ENCODE data around the gene PCDHA13.
"Not testable (repeated sequence)": the region's sequence is repeated elsewhere in the genome, so short reads cannot be mapped to it uniquely, and the experiment has no call there.

The PCDHA13 gene

DNA sequence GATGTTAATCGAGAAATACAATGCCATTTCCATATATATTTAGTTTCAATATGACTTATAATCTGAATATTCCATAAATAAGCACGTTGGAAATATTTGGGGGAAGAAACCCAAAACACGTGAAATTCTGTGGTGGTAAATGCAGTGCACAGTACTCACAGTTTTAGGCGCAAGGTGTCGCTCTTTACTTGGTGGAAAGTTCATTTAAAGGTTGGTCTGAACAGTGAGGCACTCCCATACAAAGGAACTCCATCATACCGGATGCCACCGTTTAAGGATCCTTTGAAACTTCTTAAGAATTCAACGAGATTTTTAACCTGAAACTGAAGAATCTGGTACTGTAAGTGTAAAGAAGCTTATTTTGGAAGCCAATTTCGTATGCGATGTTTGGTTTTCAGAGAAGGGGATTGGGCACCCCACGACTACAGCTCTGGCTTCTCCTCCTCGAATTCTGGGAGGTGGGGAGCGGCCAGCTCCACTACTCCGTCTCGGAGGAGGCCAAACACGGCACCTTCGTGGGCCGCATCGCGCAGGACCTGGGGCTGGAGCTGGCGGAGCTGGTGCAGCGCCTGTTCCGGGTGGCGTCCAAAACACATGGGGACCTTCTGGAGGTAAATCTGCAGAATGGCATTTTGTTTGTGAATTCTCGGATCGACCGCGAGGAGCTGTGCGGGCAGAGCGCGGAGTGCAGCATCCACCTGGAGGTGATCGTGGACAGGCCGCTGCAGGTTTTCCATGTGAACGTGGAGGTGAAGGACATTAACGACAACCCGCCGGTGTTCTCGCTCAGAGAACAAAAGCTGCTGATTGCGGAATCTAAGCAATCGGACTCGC lies 13.0 kb upstream of the PCDHA13 start, which contains the start of gene PCDHA11:
Gene PCDHA11 (plus strand): TSS at position 237 of the 834 bp plus-strand sequence. CDS start 147 bp downstream, at position 384.
- DNase-seq (ENCODE audit: low read depth), result no peak

- DNase-seq (ENCODE audit: low read depth), result no peak
Observed at GRCh38 chr5:140869555-140869886, 12.4 kb upstream of the PCDHA13 start.

DNA sequence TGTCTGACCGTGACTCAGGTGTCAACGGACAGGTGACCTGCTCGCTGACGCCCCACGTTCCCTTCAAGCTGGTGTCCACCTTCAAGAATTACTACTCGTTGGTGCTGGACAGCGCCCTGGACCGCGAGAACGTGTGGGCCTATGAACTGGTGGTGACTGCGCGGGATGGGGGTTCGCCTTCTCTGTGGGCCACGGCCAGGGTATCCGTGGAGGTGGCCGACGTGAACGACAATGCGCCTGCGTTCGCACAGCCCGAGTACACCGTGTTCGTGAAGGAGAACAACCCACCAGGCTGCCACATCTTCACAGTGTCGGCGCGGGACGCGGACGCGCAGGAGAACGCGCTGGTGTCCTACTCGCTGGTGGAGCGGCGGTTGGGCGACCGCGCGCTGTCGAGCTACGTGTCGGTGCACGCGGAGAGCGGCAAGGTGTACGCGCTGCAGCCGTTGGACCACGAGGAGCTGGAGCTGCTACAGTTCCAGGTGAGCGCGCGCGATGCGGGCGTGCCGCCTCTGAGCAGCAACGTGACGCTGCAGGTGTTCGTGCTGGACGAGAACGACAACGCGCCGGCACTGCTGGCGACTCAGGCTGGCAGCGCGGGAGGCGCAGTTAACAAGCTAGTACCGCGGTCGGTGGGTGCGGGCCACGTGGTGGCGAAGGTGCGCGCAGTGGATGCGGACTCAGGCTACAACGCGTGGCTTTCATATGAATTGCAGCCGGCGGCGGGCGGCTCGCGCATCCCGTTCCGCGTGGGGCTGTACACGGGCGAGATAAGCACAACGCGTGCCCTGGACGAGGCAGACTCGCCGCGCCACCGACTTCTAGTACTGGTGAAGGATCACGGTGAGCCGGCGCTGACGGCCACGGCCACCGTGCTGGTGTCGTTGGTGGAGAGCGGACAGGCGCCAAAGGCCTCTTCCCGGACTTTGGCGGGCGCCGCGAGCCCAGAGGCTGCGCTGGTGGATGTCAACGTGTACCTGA lies 11.4 kb upstream of the PCDHA13 start:
- no peak for DNase-seq (ENCODE audit: low read depth)

GRCh38 chr5:140875085-140876065 lies 6.5 kb upstream of the PCDHA13 start, which contains the start of gene PCDHA12:
Gene PCDHA12, plus strand, starts transcription at chr5:140875308. Its CDS starts 165 bp downstream, at chr5:140875473.
- DNase-seq (ENCODE audit: low read depth), result no peak

GRCh38 chr5:140876541-140877261 lies 5.2 kb upstream of the PCDHA13 start:
- not testable (repeated sequence) for DNase-seq (ENCODE audit: low read depth)

DNA sequence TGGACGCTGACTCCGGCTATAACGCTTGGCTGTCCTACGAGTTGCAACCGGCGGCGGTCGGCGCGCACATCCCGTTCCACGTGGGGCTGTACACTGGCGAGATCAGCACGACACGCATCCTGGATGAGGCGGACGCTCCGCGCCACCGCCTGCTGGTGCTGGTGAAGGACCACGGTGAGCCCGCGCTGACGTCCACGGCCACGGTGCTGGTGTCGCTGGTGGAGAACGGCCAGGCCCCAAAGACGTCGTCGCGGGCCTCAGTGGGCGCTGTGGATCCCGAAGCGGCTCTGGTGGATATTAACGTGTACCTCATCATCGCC lies 4.7 kb upstream of the PCDHA13 start:
- no peak for DNase-seq (ENCODE audit: low read depth)

DNA sequence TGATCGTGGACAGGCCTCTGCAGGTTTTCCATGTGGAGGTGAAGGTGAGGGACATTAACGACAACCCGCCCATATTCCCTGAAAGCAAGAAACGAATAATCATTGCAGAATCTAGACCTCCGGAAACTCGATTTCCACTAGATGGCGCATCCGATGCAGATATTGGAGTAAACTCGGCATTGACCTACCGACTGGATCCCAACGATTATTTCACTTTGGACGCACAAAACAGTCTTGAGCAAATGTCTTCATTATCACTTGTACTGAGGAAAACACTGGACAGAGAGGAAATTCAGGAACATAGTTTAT lies 621 bp downstream of the PCDHA13 start:
- no peak for DNase-seq (ENCODE audit: low read depth)

DNA sequence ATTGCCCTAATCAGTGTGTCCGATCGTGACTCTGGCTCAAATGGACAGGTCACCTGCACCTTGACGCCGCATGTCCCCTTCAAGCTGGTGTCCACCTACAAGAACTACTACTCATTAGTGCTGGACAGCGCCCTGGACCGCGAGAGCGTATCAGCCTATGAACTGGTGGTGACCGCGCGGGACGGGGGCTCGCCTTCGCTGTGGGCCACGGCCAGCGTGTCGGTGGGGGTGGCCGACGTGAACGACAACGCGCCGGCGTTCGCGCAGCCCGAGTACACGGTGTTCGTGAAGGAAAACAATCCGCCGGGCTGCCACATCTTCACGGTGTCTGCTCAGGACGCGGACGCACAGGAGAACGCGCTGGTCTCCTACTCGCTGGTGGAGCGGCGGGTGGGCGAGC lies 1.4 kb downstream of the PCDHA13 start:
- no peak for DNase-seq (ENCODE audit: low read depth)

DNA sequence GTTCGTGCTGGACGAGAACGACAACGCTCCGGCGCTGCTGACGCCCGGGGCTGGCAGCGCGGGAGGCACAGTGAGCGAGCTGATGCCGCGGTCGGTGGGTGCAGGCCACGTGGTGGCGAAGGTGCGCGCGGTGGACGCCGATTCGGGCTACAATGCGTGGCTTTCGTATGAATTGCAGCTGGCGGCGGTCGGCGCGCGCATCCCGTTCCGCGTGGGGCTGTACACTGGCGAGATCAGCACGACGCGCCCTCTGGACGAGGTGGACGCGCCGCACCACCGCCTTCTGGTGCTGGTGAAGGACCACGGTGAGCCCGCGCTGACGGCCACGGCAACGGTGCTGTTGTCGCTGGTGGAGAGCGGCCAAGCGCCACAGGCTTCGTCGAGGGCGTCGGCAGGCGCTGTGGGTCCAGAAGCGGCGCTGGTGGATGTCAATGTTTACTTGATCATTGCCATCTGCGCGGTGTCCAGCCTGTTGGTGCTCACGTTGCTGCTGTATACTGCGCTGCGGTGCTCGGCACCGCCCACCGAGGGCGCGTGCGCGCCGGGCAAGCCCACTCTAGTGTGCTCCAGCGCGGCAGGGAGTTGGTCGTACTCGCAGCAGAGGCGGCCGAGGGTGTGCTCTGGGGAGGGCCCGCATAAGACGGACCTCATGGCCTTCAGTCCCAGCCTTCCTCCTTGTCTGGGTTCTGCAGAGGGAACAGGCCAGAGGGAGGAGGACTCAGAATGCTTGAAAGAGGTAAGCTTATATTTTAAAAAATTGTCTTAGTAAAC lies 2.2 kb downstream of the PCDHA13 start:
- no peak for DNase-seq (ENCODE audit: low read depth)

DNA sequence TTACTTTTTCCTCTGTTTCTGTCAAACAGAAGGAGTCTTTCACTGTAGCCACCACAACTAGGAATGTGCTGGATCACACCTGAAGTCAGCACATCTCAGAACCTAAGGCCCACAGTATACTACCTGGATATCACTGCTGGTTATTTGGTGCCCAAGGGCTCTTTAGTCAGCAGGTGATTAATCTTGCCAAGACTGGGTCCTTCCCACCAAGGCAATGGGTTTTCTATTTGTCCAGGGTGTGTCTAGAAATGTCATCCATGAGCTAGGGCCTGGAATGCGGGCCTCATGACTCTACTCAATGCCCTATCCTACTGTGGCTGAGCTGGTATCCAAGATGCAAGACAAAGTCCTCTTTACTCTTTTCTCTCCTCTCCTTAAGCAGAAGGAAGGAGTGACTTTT lies 34.4 kb downstream of the PCDHA13 start:
- no peak for DNase-seq (ENCODE audit: low read depth)

DNA sequence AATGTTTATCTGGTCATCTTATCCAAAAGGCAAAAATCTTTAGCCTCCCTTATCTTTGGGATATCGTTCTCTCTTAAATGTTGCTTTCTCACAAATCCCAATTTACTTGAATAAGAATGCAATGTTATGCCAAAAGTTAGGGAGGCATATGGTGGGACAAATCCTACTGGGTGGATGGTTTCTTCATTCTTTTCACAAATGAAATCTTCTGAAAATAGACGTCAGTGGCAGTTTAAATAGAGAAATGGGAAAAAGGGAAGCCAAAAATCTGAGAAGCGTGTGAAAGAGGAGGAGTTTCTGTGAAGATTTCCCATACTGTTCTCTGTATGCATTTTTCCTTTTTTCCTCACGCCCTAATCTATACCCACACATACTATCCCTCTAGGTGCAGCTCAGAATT lies 41.7 kb downstream of the PCDHA13 start:
- DNase-seq (ENCODE audit: low read depth), result no peak

GRCh38 chr5:140925806-140926442 lies 44.0 kb downstream of the PCDHA13 start, which contains the start of gene PCDHAC1:
Gene PCDHAC1, plus strand, starts transcription at chr5:140926299. Its CDS starts 594 bp downstream, at chr5:140926893.
- no peak for DNase-seq (ENCODE audit: low read depth)

DNA sequence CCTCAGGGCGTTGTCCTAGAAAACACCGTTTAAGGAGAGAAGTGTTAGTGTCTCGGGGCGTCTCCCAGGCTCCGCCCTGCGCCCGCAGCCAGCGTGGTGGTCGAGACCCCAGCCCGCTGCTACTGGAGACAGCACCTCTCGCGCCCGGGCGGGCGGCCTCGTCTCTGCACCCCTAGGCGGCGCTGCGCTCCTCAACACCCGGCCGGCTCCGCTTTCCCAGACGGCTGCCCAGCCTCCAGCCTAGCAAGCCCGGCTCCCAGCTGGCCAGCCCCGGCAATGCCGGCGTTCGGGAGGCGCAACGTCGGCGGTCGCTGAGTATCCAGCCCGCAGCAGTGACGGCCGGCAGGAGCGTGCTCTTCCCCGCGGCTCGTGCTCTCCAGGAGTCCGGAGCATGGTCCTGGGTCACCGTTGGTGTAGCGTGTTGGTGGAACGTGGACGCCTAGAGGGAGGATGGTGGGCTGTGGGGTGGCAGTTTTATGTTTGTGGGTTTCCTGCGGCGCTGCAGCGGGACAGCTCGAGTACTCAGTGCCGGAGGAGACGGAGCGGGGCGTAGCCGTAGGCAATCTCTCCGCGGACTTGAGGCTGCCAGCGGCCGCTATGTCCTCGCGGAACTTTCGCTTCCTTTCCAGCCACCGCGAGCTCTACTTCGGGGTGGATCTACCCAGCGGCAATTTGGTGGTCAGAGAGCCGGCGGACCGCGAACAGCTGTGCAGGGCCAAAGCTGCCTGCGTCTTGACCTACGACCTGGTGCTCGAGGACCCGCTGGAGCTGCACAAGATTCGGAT lies 44.7 kb downstream of the PCDHA13 start:
- peak; percentile 20 for DNase-seq (ENCODE audit: low read depth)

DNA sequence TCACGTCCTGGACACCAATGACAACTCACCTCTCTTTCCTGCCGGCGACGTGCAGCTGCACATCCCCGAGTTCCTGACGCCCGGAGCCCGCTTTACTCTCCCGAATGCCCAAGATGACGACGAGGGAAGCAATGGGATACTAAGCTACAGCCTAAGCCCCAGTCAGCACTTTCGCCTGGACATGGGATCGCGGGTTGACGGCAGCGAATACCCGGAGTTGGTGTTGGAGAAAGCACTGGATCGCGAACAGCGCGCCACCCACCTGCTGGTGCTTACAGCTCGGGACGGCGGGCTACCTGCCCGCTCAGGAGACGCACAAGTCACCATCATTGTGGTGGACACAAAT lies 45.3 kb downstream of the PCDHA13 start:
- DNase-seq (ENCODE audit: low read depth), result no peak
